HepG2 (cell line): Measurements from ENCODE around the gene AK9. TPM values are rescaled to one million over a fixed set of nuclear protein-coding genes. Genes with fewer than 3 reads are reported as not detected.

Experiments
- ATAC-seq: fragments of 200-7000 bp; cut with Tn5 transposase; 3 replicates; pipeline ENCODE4 v1.9.1; 2020; ENCODE audit warnings: mild to moderate bottlenecking, moderate library complexity
- BruUV-seq: library from RNA; stranded (reverse); fragments of 400-500 nt; replicated peaks from 2 replicates; lab custom pipeline; 2021; lab: Mats Ljungman, UMichigan
- CTCF ChIA-PET: fragments of 300-600 bp; formaldehyde crosslinking; extraction: SDS; loops from one replicate; lab custom pipeline; 2021; ENCODE audit warnings: low total read pairs, inconsistent platforms, low intra/inter-chr PET ratio; lab: Yijun Ruan, JAX
- POLR2A ChIA-PET: fragments of 350-600 bp; sonication (Branson Sonifier 250); formaldehyde crosslinking; loops from one replicate; lab custom pipeline; 2020; ENCODE audit warnings: antibody characterized with exemption, inconsistent platforms; lab: Yijun Ruan, JAX
- DNase-seq: peaks from one replicate; pipeline ENCODE4 v3.0.0-alpha.2; 2015; ENCODE audit warnings: low spot score
- FAIRE-seq: peaks from 3 replicates; lab custom pipeline; 2011; peaks lifted over from hg19 to GRCh38; lab: Jason Lieb, UNC
- H2AFZ ChIP-seq: one replicate; pipeline ENCODE4 v1.6.1; 2011; ENCODE audit warnings: low read length, inconsistent platforms
- H3K27ac ChIP-seq: fragments of 300-600 bp; 3 replicates; pipeline ENCODE4 v1.8.0; 2011; ENCODE audit warnings: mixed run types, mild to moderate bottlenecking, mixed read lengths, low read length, inconsistent platforms; ENCODE audit not compliant: insufficient read depth; ENCODE audit errors: extremely low read length
- H3K27me3 ChIP-seq, 2 experiments: fragments of 200-600 bp in 1 of 2; 2 replicates in 1 of 2; 3 replicates in 1 of 2; pipeline versions ENCODE4 v1.6.0 to v1.8.0; 2011; ENCODE audit warnings: low read length in 2 of 2, mild to moderate bottlenecking in 2 of 2, moderate library complexity in 2 of 2, inconsistent platforms in 1 of 2; ENCODE audit not compliant: insufficient read depth in 2 of 2, control insufficient read depth in 1 of 2
- H3K36me3 ChIP-seq, 2 experiments: fragments of 200-600 bp in 1 of 2; replicated peaks in 1 of 2; 2 replicates in 1 of 2; 3 replicates in 1 of 2; pipeline versions ENCODE4 v1.5.1 to v1.8.0; 2011; ENCODE audit warnings: low read length in 2 of 2, inconsistent platforms in 1 of 2; ENCODE audit not compliant: insufficient read depth in 2 of 2, control insufficient read depth in 1 of 2
- H3K4me1 ChIP-seq: 2 replicates; pipeline ENCODE4 v1.5.1; 2012; ENCODE audit warnings: low read length, inconsistent platforms; ENCODE audit not compliant: insufficient read depth
- H3K4me2 ChIP-seq: 2 replicates; pipeline ENCODE4 v1.6.0; 2011; ENCODE audit warnings: low read depth, low read length, inconsistent platforms
- H3K4me3 ChIP-seq, 3 experiments: fragments of 200-600 bp in 1 of 3; sonication (generic), shearing (Covaris generic) in 1 of 3; replicated peaks in 1 of 3; 2 replicates each; pipeline ENCODE4 v1.5.1; 2011 to 2016; ENCODE audit warnings: low read length in 3 of 3, inconsistent platforms in 2 of 3, low read depth in 2 of 3, mild to moderate bottlenecking in 2 of 3, control low read depth in 1 of 3, mixed read lengths in 1 of 3; ENCODE audit not compliant: insufficient read depth in 1 of 3
- H3K79me2 ChIP-seq: one replicate; pipeline ENCODE4 v1.6.1; 2011; ENCODE audit warnings: low read length, inconsistent platforms; ENCODE audit not compliant: insufficient read depth
- H3K9ac ChIP-seq: 2 replicates; pipeline ENCODE4 v1.6.0; 2011; ENCODE audit warnings: mild to moderate bottlenecking, low read depth, low read length, inconsistent platforms; ENCODE audit not compliant: insufficient read depth
- H3K9me3 ChIP-seq: 2 replicates; pipeline ENCODE4 v1.5.1; 2012; ENCODE audit warnings: mild to moderate bottlenecking, low read length
- H4K20me1 ChIP-seq: 2 replicates; pipeline ENCODE4 v1.6.0; 2011; ENCODE audit warnings: inconsistent platforms, mild to moderate bottlenecking, low read length, moderate library complexity; ENCODE audit not compliant: insufficient read depth
- FOXO4 ChIP-seq: sonication (generic); formaldehyde crosslinking; conservative IDR thresholded peaks from 2 replicates; pipeline ENCODE4 v1.8.1; 2023; ENCODE audit warnings: missing genetic modification reagents
- IKZF4 ChIP-seq: sonication (generic); formaldehyde crosslinking; IDR thresholded peaks from 2 replicates; pipeline ENCODE4 v1.5.1; 2020; ENCODE audit warnings: borderline replicate concordance, mild to moderate bottlenecking, low read depth, missing genetic modification reagents; ENCODE audit errors: not compliant biosample characterization
- IRF1 ChIP-seq: sonication (generic); formaldehyde crosslinking; IDR thresholded peaks from 2 replicates; pipeline ENCODE4 v1.4.0; 2020; ENCODE audit warnings: low read depth, mild to moderate bottlenecking, missing genetic modification reagents
- KAT8 ChIP-seq: IDR thresholded peaks from 2 replicates; pipeline ENCODE4 v1.6.1; 2016; ENCODE audit warnings: missing genetic modification reagents, missing compliant biosample characterization
- KLF11 ChIP-seq: IDR thresholded peaks from 2 replicates; pipeline ENCODE4 v1.6.1; 2016; ENCODE audit warnings: missing compliant biosample characterization
- SKI ChIP-seq: fragments of 450-650 bp; IDR thresholded peaks from one replicate; pipeline ENCODE4 v1.6.1; 2018; ENCODE audit warnings: mild to moderate bottlenecking; ENCODE audit not compliant: partially characterized antibody
- SNAPC5 ChIP-seq: sonication (generic); formaldehyde crosslinking; IDR thresholded peaks from 2 replicates; pipeline ENCODE4 v1.8.1; 2023; ENCODE audit warnings: mild to moderate bottlenecking, missing genetic modification reagents, borderline replicate concordance
- SP140L ChIP-seq: sonication (generic); formaldehyde crosslinking; IDR thresholded peaks from 2 replicates; pipeline ENCODE4 v1.4.0; 2020; ENCODE audit warnings: missing genetic modification reagents, borderline replicate concordance
- SRY ChIP-seq: sonication (generic); formaldehyde crosslinking; IDR thresholded peaks from 2 replicates; pipeline ENCODE4 v1.8.0; 2022; ENCODE audit warnings: mild to moderate bottlenecking, missing genetic modification reagents
- TCF7 ChIP-seq: sonication (generic); IDR thresholded peaks from 2 replicates; pipeline ENCODE4 v1.6.1; 2016; ENCODE audit warnings: antibody characterized with exemption, low read depth
- ZBTB34 ChIP-seq: sonication (generic); formaldehyde crosslinking; IDR thresholded peaks from 2 replicates; pipeline ENCODE4 v1.8.0; 2022; ENCODE audit warnings: mild to moderate bottlenecking, missing genetic modification reagents
- ZBTB38 ChIP-seq: sonication (generic); formaldehyde crosslinking; IDR thresholded peaks from 2 replicates; pipeline ENCODE4 v1.5.1; 2020; ENCODE audit warnings: mild to moderate bottlenecking, missing genetic modification reagents
- ZNF225 ChIP-seq: sonication (generic); formaldehyde crosslinking; IDR thresholded peaks from 2 replicates; pipeline ENCODE4 v1.4.0; 2020; ENCODE audit warnings: mild to moderate bottlenecking, missing genetic modification reagents
- ZNF260 ChIP-seq: sonication (generic); formaldehyde crosslinking; IDR thresholded peaks from 2 replicates; pipeline ENCODE4 v1.4.0; 2020; ENCODE audit warnings: missing genetic modification reagents, low read depth, mild to moderate bottlenecking, borderline replicate concordance
- ZNF282 ChIP-seq: fragments of 450-650 bp; IDR thresholded peaks from 2 replicates; pipeline ENCODE4 v1.6.1; 2018; ENCODE audit not compliant: partially characterized antibody
- ZNF547 ChIP-seq: sonication (generic); formaldehyde crosslinking; IDR thresholded peaks from 2 replicates; pipeline ENCODE4 v1.5.1; 2020; ENCODE audit warnings: mild to moderate bottlenecking, missing genetic modification reagents
- ZNF556 ChIP-seq: sonication (generic); formaldehyde crosslinking; IDR thresholded peaks from 2 replicates; pipeline ENCODE4 v1.4.0; 2020; ENCODE audit warnings: mild to moderate bottlenecking, missing genetic modification reagents, borderline replicate concordance
- ZNF614 ChIP-seq: IDR thresholded peaks from 2 replicates; pipeline ENCODE4 v1.6.1; 2018; ENCODE audit warnings: missing biosample characterization, missing genetic modification reagents, inconsistent platforms, borderline replicate concordance
- ZNF672 ChIP-seq: sonication (generic); formaldehyde crosslinking; IDR thresholded peaks from 2 replicates; pipeline ENCODE4 v1.8.1; 2022; ENCODE audit warnings: missing genetic modification reagents
- WGBS: methylation state at CpG from one replicate; pipeline ENCODE4 v1.1.6; 2017; ENCODE audit warnings: low lambda C conversion rate; 5-methylcytosine and 5-hydroxymethylcytosine counted together
- in situ Hi-C: cut with HindIII; loops from 2 replicates; pipeline ENCODE4 v1.10.0; 2017; ENCODE audit warnings: low pct_unique_long_range_greater_than_20kb; ENCODE audit not compliant: extremely low pct_ligation_motif_present
- intact Hi-C: fragments of 100-400 bp; cut with micrococcal nuclease; formaldehyde crosslinking; loops from one replicate; pipeline ENCODE4 v1.10.0; 2022; ENCODE audit not compliant: unreplicated experiment
- polyA plus RNA-seq, 8 experiments: library from polyadenylated mRNA; depleted of rRNA in 3 of 8; stranded (reverse) in 7 of 8; unstranded in 1 of 8; fragments of >200 nt; fragmentation: Illumina TruSeq in 4 of 8; extraction: Trizol in 4 of 8; gene quantifications; 2 replicates each; pipeline versions ENCODE4 v1.2.1 to v1.2.3, GENCODE V29; 2011 to 2016; ENCODE audit warnings: low read depth in 4 of 8, missing spikeins in 1 of 8, mixed read lengths in 1 of 8; ENCODE audit not compliant: insufficient read depth in 1 of 8
- total RNA-seq, 5 experiments: library from RNA; depleted of rRNA; stranded (reverse); fragments of >200 nt; fragmentation: Illumina TruSeq; extraction: Trizol; gene quantifications; 2 replicates each; pipeline ENCODE4 v1.2.3, GENCODE V29; 2016; ENCODE audit warnings: low read depth in 1 of 5

The AK9 gene
- total and polyA plus RNA-seq, 2 of the 13 experiments (the other 11 are each of a cell fraction or from before 2014, with no cell fraction given), result 3.2 to 4.8 TPM

- 94% methylated on average over 5 of the region's 5 CpGs for WGBS
Measured at GRCh38 chr6:109458774-109459531, 232.0 kb downstream of the AK9 start.

More at GRCh38 chr6:109458774-109459531, 232.0 kb downstream of the AK9 start:
- H3K4me3 ChIP-seq, result no peak overlapping the region
- intact Hi-C loops, result loop anchor here (5.0 kb wide), 1 partner anchor 272 kb away; no protein-coding TSS in a partner anchor
- in situ Hi-C loops, result no loop called here
- no peaks in the 10 kb centered on the region for H3K79me2 ChIP-seq
- ATAC-seq (no peak), DNase-seq (no peak), FAIRE-seq (no peak)
- BruUV-seq, result no TSS peak
- POLR2A ChIA-PET, result interaction anchor here (1.3 kb wide), 1 partner anchor 21 kb away, joined by 3 read pairs; no protein-coding TSS in a partner anchor
- no peaks in the 10 kb centered on the region for H3K27me3 ChIP-seq
- no peak overlapping the region for H3K27ac ChIP-seq
- CTCF ChIA-PET, result no interaction called here
- H3K4me1 ChIP-seq, result peaks cover 20% of the 10 kb centered on the region
- no peaks in the 10 kb centered on the region for H3K9me3 ChIP-seq
- no peak overlapping the region for H2AFZ ChIP-seq
- no peak overlapping the region for H3K4me2 ChIP-seq
- TF ChIP-seq ZBTB38 (CRISPR knock-in tag) (no peak), SKI (no peak), IKZF4 (CRISPR knock-in tag) (no peak), TCF7 (no peak), ZBTB34 (CRISPR knock-in tag) (no peak), ZNF282 (no peak), ZNF260 (CRISPR knock-in tag) (no peak), SRY (CRISPR knock-in tag) (no peak), SNAPC5 (CRISPR knock-in tag) (no peak), FOXO4 (CRISPR knock-in tag) (no peak), KAT8 (CRISPR knock-in tag) (no peak), ZNF614 (CRISPR knock-in tag) (no peak), ZNF547 (CRISPR knock-in tag) (no peak), KLF11 (CRISPR knock-in tag) (no peak), SP140L (CRISPR knock-in tag) (no peak), IRF1 (CRISPR knock-in tag) (no peak), ZNF556 (CRISPR knock-in tag) (no peak), ZNF672 (CRISPR knock-in tag) (no peak), ZNF225 (CRISPR knock-in tag) (no peak)
- no peak overlapping the region for H3K9ac ChIP-seq
- H4K20me1 ChIP-seq, result no peaks in the 10 kb centered on the region
- H3K36me3 ChIP-seq, result peaks cover 0 to 9% of the 10 kb centered on the region in 2 experiments; a peak in 2 of 5 replicates
